Sigmoid colon (tissue), 7 donors: ENCODE results near the gene SEH1L. TPM values are rescaled to one million over a fixed set of nuclear protein-coding genes. Genes with fewer than 3 reads are reported as not detected.

Experiments used
- DNase-seq: peaks from one replicate; pipeline ENCODE4 v3.0.0-alpha.2; 2019
- H3K27ac ChIP-seq, 4 donors: fragments of 200-600 bp; sonication (generic); one replicate each; pipeline ENCODE4 v1.5.1; 2016 to 2019; ENCODE audit warnings: mild to moderate bottlenecking in 1 of 4
- H3K27me3 ChIP-seq, 3 donors: fragments of 200-600 bp; sonication (generic); one replicate each; pipeline ENCODE4 v1.5.1; 2019; ENCODE audit warnings: mild to moderate bottlenecking in 1 of 3
- H3K36me3 ChIP-seq, 4 donors: fragments of 200-600 bp; sonication (generic); one replicate each; pipeline ENCODE4 v1.5.1; 2016 to 2019
- H3K4me1 ChIP-seq, 4 donors: fragments of 200-600 bp; sonication (generic); one replicate each; pipeline ENCODE4 v1.5.1; 2017 to 2019
- H3K4me3 ChIP-seq, 4 donors: fragments of 200-600 bp; sonication (generic); one replicate each; pipeline ENCODE4 v1.5.1; 2017 to 2019; ENCODE audit warnings: mild to moderate bottlenecking in 2 of 4, moderate library complexity in 1 of 4
- H3K9me3 ChIP-seq, 4 donors: fragments of 200-600 bp in 3 of 4; sonication (generic) in 3 of 4; one replicate each; pipeline versions ENCODE4 v1.5.1 to v1.6.1; 2013 to 2019
- CTCF ChIP-seq, 4 experiments: fragments of 450-650 bp in 3 of 4; fragments of 200-600 bp in 1 of 4; IDR thresholded peaks; one replicate each; pipeline ENCODE4 v1.5.1; 2016 to 2019; ENCODE audit warnings: antibody characterized with exemption in 4 of 4, mild to moderate bottlenecking in 3 of 4, moderate library complexity in 2 of 4
- EP300 ChIP-seq, 4 donors: sonication (generic); formaldehyde crosslinking; IDR thresholded peaks; one replicate each; pipeline ENCODE4 v1.6.1; 2017; ENCODE audit warnings: antibody characterized with exemption in 4 of 4
- POLR2A ChIP-seq, 2 donors: fragments of 450-650 bp; IDR thresholded peaks; one replicate each; pipeline ENCODE4 v1.6.1; 2016; ENCODE audit warnings: antibody characterized with exemption in 2 of 2, mild to moderate bottlenecking in 2 of 2, moderate library complexity in 2 of 2
- POLR2AphosphoS5 ChIP-seq, 4 donors: sonication (generic); formaldehyde crosslinking; IDR thresholded peaks; one replicate each; pipeline ENCODE4 v1.6.1; 2017; ENCODE audit warnings: antibody characterized with exemption in 4 of 4
- WGBS, 2 donors: extraction: QIAGEN DNeasy Blood & Tissue Kit; methylation state at CpG; one replicate each; pipeline ENCODE4 v1.1.7; 2013; 5-methylcytosine and 5-hydroxymethylcytosine counted together
- intact Hi-C: fragments of 100-400 bp; cut with DNase I; formaldehyde crosslinking; loops from one replicate; pipeline ENCODE4 v1.15.1; 2023
- polyA plus RNA-seq, 3 donors: library from polyadenylated mRNA; stranded (reverse); fragments of 200-250 nt; gene quantifications; one replicate each; pipeline ENCODE4 v1.2.3, GENCODE V29; 2013
- total RNA-seq, 4 donors: library from RNA; depleted of rRNA; stranded (reverse); fragments of >200 nt; gene quantifications; one replicate each; pipeline ENCODE4 v1.1.0, GENCODE V29; 2016
- donor health status: healthy with polysubstance abuse.
- donor health status: Bipolar disorder and iron deficiency.
- donor health status: healthy.

The SEH1L gene
- total and polyA plus RNA-seq, 7 donors, result 15.3 to 38.1 (median 16.3) TPM

GRCh38 chr18:12946549-12947284 lies 1.1 kb upstream of the SEH1L start:
- TF ChIP-seq POLR2AphosphoS5 (IDR thresholded peaks at IDR 0.05), result peak in 3 of 4 donors; percentile 19 to 47 (median 31)
- no peak for TF ChIP-seq EP300 (IDR thresholded peaks at IDR 0.05)
- no peak for TF ChIP-seq POLR2A (IDR thresholded peaks at IDR 0.05)
- peaks cover 0 to 24% (median 16%) of the 10 kb centered on the region in 4 donors for H3K4me1 ChIP-seq
- H3K9me3 ChIP-seq, result no peaks in the 10 kb centered on the region
- no peaks in the 10 kb centered on the region for H3K27me3 ChIP-seq
- DNase-seq, result peak; percentile 78
- intact Hi-C loops, result loop anchor here (1.0 to 10.0 kb wide), 5 partner anchors 62 to 1094 kb away; partner anchors contain the start of genes AFG3L2, CHMP1B, FAM210A and PRELID3A
- peak overlapping the region; percentile 50 to 72 (median 64) for H3K4me3 ChIP-seq
- no peaks in the 10 kb centered on the region for H3K36me3 ChIP-seq
- 2 to 5% methylated on average over 15 of the region's 15 CpGs for WGBS, 2 donors
- peak overlapping the region; percentile 94 to 99 (median 98) for H3K27ac ChIP-seq

- Histone ChIP-seq H3K9me3 (no peaks in the 10 kb centered on the region), H3K27me3 (no peaks in the 10 kb centered on the region), H3K4me3 (peak overlapping the region; percentile 55 to 72 (median 64)), H3K27ac (peak overlapping the region; percentile 94 to 99 (median 98)), H3K36me3 (no peaks in the 10 kb centered on the region), H3K4me1 (peaks cover 0 to 24% (median 16%) of the 10 kb centered on the region in 4 donors)
- DNase-seq, result peak; percentile 98
- intact Hi-C loops, result loop anchor here (1.0 to 10.0 kb wide), 4 partner anchors 43 to 1096 kb away; partner anchors contain the start of genes CEP192, CHMP1B, FAM210A and PRELID3A
- TF ChIP-seq EP300 (IDR thresholded peaks at IDR 0.05) (peak in 1 of 4 donors; percentile 14), POLR2A (IDR thresholded peaks at IDR 0.05) (peak; percentile 53 to 66), POLR2AphosphoS5 (IDR thresholded peaks at IDR 0.05) (peak in 3 of 4 donors; percentile 67 to 79 (median 68)), CTCF (IDR thresholded peaks at IDR 0.05) (no peak)
- 1 to 2% methylated on average over 81 of the region's 81 CpGs for WGBS, 2 donors
Observed at GRCh38 chr18:12948050-12948804, 416 bp downstream of the SEH1L start.

GRCh38 chr18:12958478-12958877 lies 10.7 kb downstream of the SEH1L start:
- 98 to 99% methylated on average over 3 of the region's 3 CpGs for WGBS, 2 donors
- no peak overlapping the region for H3K27ac ChIP-seq
- TF ChIP-seq EP300 (IDR thresholded peaks at IDR 0.05), result no peak
- TF ChIP-seq CTCF (IDR thresholded peaks at IDR 0.05), result no peak
- no peak for TF ChIP-seq POLR2A (IDR thresholded peaks at IDR 0.05)
- no peak for TF ChIP-seq POLR2AphosphoS5 (IDR thresholded peaks at IDR 0.05)
- peaks cover 0 to 28% (median under 1%) of the 10 kb centered on the region in 4 donors for H3K36me3 ChIP-seq
- intact Hi-C loops, result no loop called here
- no peak for DNase-seq
- no peaks in the 10 kb centered on the region for H3K9me3 ChIP-seq
- H3K4me1 ChIP-seq, result peaks cover 0 to 5% (median 0%) of the 10 kb centered on the region in 4 donors
- H3K27me3 ChIP-seq, result no peaks in the 10 kb centered on the region
- H3K4me3 ChIP-seq, result no peak overlapping the region

GRCh38 chr18:12960395-12960794 lies 12.6 kb downstream of the SEH1L start:
- DNase-seq, result no peak
- H3K4me3 ChIP-seq, result no peak overlapping the region
- H3K36me3 ChIP-seq, result peaks cover 0 to 41% (median 5%) of the 10 kb centered on the region in 4 donors
- TF ChIP-seq EP300 (IDR thresholded peaks at IDR 0.05), result no peak
- 21 to 69% methylated on average over 2 of the region's 2 CpGs for WGBS, 2 donors
- H3K27ac ChIP-seq, result no peak overlapping the region
- H3K9me3 ChIP-seq, result no peaks in the 10 kb centered on the region
- peaks cover 0 to 5% (median 0%) of the 10 kb centered on the region in 4 donors for H3K4me1 ChIP-seq
- H3K27me3 ChIP-seq, result no peaks in the 10 kb centered on the region
- intact Hi-C loops, result no loop called here

GRCh38 chr18:12960853-12961397 lies 13.1 kb downstream of the SEH1L start:
- Histone ChIP-seq H3K36me3 (peaks cover 0 to 41% (median 6%) of the 10 kb centered on the region in 4 donors), H3K27ac (no peak overlapping the region), H3K27me3 (no peaks in the 10 kb centered on the region), H3K4me3 (no peak overlapping the region), H3K9me3 (no peaks in the 10 kb centered on the region), H3K4me1 (peaks cover 0 to 5% (median 0%) of the 10 kb centered on the region in 4 donors)
- TF ChIP-seq POLR2AphosphoS5 (IDR thresholded peaks at IDR 0.05) (no peak), EP300 (IDR thresholded peaks at IDR 0.05) (no peak), CTCF (IDR thresholded peaks at IDR 0.05) (no peak), POLR2A (IDR thresholded peaks at IDR 0.05) (no peak)
- intact Hi-C loops, result no loop called here
- DNase-seq, result no peak
- WGBS, 2 donors, result 21 to 63% methylated on average over 6 of the region's 6 CpGs
